ENCODE results near the gene WDR54. TPM values are rescaled to one million over a fixed set of nuclear protein-coding genes. Genes with fewer than 3 reads are reported as not detected.

The WDR54 gene
- total and polyA plus RNA-seq, 2 donors (not counting 3 experiments of a cell fraction or from before 2014, with no cell fraction given) = 21.7 to 46.3 TPM

DNA sequence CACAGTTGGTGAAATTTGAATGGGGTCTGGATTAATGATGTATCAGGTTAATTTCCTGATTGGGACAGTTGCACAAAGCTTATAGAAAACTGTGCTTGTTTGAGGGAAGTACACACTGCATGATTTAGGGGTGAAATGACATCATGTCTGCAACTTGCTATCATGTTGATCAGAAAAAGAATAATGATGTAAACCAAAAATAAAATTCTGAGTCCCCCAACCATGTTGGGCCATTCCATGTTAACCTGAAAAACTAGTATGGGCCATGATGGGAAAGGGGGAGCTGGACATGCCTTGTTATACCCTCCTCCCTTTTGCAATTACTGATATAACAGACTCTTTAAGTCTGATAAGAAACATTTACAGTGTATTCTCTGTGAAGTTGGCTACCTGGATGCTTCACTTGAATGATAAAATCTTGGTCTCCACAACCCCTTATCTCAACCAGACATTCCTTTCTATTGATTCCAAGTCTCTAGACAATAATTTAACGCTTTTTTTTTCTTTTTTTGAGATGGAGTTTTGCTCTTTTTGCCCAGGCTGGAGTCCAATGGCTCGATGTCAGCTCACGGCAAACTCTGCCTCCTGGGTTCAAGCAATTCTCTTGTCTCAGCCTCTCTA lies 29.1 kb downstream of the WDR54 start:
- no TSS peak for BruUV-seq (replicated peaks)
- Histone ChIP-seq H3K4me2 (ENCODE audit: insufficient read depth, low read length) (no peak overlapping the region), H3K9me3 (replicated peaks; ENCODE audit: control insufficient read depth, insufficient read depth, low read length) (no peaks in the 10 kb centered on the region), H3K27ac (ENCODE audit: insufficient read depth, low read depth, low read length) (no peak overlapping the region), H3K36me3 (ENCODE audit: control insufficient read depth in 2 of 2, extremely low read depth in 1 of 2, insufficient read depth in 2 of 2, low read length in 2 of 2) (no peaks in the 10 kb centered on the region), H3K27me3 (ENCODE audit: control insufficient read depth in 2 of 2, insufficient read depth in 2 of 2, low read length in 2 of 2) (peaks cover 4 to 8% of the 10 kb centered on the region in 2 experiments), H3K9me1 (replicated peaks; ENCODE audit: control insufficient read depth, extremely low read depth, insufficient read depth, low read length) (no peaks in the 10 kb centered on the region), H4K20me1 (replicated peaks; ENCODE audit: control insufficient read depth, extremely low read depth, insufficient read depth, low read length) (no peaks in the 10 kb centered on the region), H3K4me1 (ENCODE audit: control insufficient read depth, extremely low read depth, insufficient read depth, low read length) (peaks cover 6% of the 10 kb centered on the region), H3K9ac (replicated peaks; ENCODE audit: extremely low read depth, insufficient read depth, low read length) (no peak overlapping the region), H2AFZ (ENCODE audit: low read depth, low read length) (no peak overlapping the region), H3K79me2 (ENCODE audit: control insufficient read depth, insufficient read depth, low read length) (no peaks in the 10 kb centered on the region), H3K4me3 (replicated peaks in 1 of 3; ENCODE audit: insufficient read depth in 1 of 3, low read depth in 1 of 3, low read length in 3 of 3) (no peak overlapping the region)
- ChIA-PET CTCF (interaction anchor here (0.7 kb wide), 1 partner anchor 116 kb away, joined by 3 read pairs; no protein-coding TSS in a partner anchor), POLR2A (no interaction called here)
- intact Hi-C loops (cut with micrococcal nuclease) = no loop called here
- FAIRE-seq (no peak), DNase-seq (ENCODE audit: low read depth, low spot score) (no peak)
- no peak for TF ChIP-seq GATA2 (IDR thresholded peaks at IDR 0.05; ENCODE audit: insufficient read depth, insufficient read length, low read depth, low read length)
- TF ChIP-seq EZH2 (IDR thresholded peaks at IDR 0.05; ENCODE audit: borderline replicate concordance, low read depth, low read length, severe bottlenecking) = no peak
- TF ChIP-seq MYC (IDR thresholded peaks at IDR 0.05; ENCODE audit: low read depth, low read length) = no peak
- TF ChIP-seq JUN (IDR thresholded peaks at IDR 0.05; ENCODE audit: borderline replicate concordance, insufficient read depth, insufficient read length, low read depth) = no peak
- no peak for TF ChIP-seq POLR2A (IDR thresholded peaks at IDR 0.05; ENCODE audit: low read depth, low read length)
- TF ChIP-seq POLR2AphosphoS5 (IDR thresholded peaks at IDR 0.05; ENCODE audit: insufficient read depth, low read depth, low read length) = no peak
- TF ChIP-seq, protein P1, sequence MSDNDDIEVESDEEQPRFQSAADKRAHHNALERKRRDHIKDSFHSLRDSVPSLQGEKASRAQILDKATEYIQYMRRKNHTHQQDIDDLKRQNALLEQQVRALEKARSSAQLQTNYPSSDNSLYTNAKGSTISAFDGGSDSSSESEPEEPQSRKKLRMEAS (IDR thresholded peaks at IDR 0.05; ENCODE audit: insufficient read depth, insufficient read length) = no peak
- TF ChIP-seq, protein P2, sequence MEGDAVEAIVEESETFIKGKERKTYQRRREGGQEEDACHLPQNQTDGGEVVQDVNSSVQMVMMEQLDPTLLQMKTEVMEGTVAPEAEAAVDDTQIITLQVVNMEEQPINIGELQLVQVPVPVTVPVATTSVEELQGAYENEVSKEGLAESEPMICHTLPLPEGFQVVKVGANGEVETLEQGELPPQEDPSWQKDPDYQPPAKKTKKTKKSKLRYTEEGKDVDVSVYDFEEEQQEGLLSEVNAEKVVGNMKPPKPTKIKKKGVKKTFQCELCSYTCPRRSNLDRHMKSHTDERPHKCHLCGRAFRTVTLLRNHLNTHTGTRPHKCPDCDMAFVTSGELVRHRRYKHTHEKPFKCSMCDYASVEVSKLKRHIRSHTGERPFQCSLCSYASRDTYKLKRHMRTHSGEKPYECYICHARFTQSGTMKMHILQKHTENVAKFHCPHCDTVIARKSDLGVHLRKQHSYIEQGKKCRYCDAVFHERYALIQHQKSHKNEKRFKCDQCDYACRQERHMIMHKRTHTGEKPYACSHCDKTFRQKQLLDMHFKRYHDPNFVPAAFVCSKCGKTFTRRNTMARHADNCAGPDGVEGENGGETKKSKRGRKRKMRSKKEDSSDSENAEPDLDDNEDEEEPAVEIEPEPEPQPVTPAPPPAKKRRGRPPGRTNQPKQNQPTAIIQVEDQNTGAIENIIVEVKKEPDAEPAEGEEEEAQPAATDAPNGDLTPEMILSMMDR (IDR thresholded peaks at IDR 0.05; ENCODE audit: extremely low read depth in 1 of 2, insufficient read depth in 1 of 2, low read depth in 1 of 2, low read length in 2 of 2) = no peak
- TF ChIP-seq FOS (IDR thresholded peaks at IDR 0.05; ENCODE audit: borderline replicate concordance, insufficient read depth, low read length) = no peak
- dilution Hi-C loops (cut with MboI; ENCODE audit: extremely low pct_ligation_motif_present, low sequenced_read_pairs) = no loop called here
